ENCODE results near the gene LPP.

Gene LPP

DNA sequence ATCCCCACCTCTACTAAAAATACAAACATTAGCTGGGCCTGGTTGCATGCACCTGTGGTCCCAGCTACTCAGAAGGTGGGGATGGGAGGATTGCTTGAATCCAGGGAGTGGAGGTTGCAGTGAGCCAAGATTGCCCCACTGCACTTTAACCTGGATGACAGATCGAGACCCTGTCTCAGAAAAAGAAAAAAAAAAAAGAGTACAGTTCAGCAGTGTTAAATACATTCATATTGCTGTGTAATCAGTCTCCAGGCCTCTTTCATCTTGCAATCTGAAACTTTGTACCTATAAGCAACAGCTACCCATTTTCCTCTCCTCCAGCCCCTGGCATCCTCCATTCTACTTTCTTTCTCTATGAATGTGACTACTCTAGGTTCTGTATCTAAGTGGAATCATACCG lies 61.2 kb downstream of the LPP start:
- peak overlapping the region; percentile 90 for H3K27ac ChIP-seq (ENCODE audit: low read depth, low read length)
- H3K4me1 ChIP-seq (ENCODE audit: control insufficient read depth, low read length), result peaks cover 93% of the 10 kb centered on the region
- H3K4me2 ChIP-seq (ENCODE audit: low read length), result peak overlapping the region; percentile 81
- peaks cover 8% of the 10 kb centered on the region for H3K36me3 ChIP-seq (ENCODE audit: control insufficient read depth, low read length)
- H4K20me1 ChIP-seq (ENCODE audit: control insufficient read depth, insufficient read depth, low read depth, low read length), result no peaks in the 10 kb centered on the region
- TF ChIP-seq, protein P1, sequence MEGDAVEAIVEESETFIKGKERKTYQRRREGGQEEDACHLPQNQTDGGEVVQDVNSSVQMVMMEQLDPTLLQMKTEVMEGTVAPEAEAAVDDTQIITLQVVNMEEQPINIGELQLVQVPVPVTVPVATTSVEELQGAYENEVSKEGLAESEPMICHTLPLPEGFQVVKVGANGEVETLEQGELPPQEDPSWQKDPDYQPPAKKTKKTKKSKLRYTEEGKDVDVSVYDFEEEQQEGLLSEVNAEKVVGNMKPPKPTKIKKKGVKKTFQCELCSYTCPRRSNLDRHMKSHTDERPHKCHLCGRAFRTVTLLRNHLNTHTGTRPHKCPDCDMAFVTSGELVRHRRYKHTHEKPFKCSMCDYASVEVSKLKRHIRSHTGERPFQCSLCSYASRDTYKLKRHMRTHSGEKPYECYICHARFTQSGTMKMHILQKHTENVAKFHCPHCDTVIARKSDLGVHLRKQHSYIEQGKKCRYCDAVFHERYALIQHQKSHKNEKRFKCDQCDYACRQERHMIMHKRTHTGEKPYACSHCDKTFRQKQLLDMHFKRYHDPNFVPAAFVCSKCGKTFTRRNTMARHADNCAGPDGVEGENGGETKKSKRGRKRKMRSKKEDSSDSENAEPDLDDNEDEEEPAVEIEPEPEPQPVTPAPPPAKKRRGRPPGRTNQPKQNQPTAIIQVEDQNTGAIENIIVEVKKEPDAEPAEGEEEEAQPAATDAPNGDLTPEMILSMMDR (IDR thresholded peaks at IDR 0.05; ENCODE audit: low read depth, low read length, poor library complexity, severe bottlenecking), result no peak
- no peak for TF ChIP-seq EZH2phosphoT487 (IDR thresholded peaks at IDR 0.05; ENCODE audit: borderline replicate concordance, low read length)
- no peaks in the 10 kb centered on the region for H3K9me2 ChIP-seq (replicated peaks; ENCODE audit: control insufficient read depth, low read length)
- peaks cover 6% of the 10 kb centered on the region; the same call in 1 of the 2 replicates for H3K79me2 ChIP-seq (ENCODE audit: control insufficient read depth, low read length)
- no peaks in the 10 kb centered on the region for H3K27me3 ChIP-seq (ENCODE audit: control insufficient read depth, low read length)
- H3K4me3 ChIP-seq (ENCODE audit: low read length), result peak overlapping the region; percentile 32
- H3K9me3 ChIP-seq (ENCODE audit: control insufficient read depth, insufficient read depth, low read length), result no peaks in the 10 kb centered on the region
- H3F3A ChIP-seq (ENCODE audit: control insufficient read depth, insufficient read depth), result peaks cover 36% of the 10 kb centered on the region

DNA sequence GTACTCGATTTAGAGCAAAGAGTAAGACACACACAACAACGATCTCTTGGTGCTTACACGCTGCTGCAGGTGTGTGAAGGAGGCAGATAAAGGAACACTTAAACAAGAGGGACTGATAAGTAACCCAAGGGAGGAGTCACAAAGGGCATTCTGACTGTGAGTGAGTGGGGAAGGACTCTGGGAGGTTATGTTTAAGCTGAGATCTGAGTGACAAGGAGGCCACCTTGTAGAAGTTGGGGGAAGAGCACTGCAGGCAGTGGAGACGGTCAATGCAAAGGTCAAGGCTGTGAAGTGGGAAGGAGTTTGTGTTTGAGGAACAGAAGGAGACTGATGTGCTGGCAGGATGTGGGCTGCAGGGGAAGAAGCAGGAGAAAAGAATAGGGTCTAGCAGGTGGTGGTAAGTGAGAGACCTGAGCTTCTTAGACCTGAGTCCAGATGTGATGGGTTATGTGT lies 63.1 kb downstream of the LPP start:
- peaks cover 6% of the 10 kb centered on the region; the same call in 1 of the 2 replicates for H3K79me2 ChIP-seq (ENCODE audit: control insufficient read depth, low read length)
- peaks cover 9% of the 10 kb centered on the region for H3K36me3 ChIP-seq (ENCODE audit: control insufficient read depth, low read length)
- no peaks in the 10 kb centered on the region for H3K9me3 ChIP-seq (ENCODE audit: control insufficient read depth, insufficient read depth, low read length)
- H3K4me2 ChIP-seq (ENCODE audit: low read length), result peak overlapping the region; percentile 81
- H3K4me3 ChIP-seq (ENCODE audit: low read length), result peak overlapping the region; percentile 54
- H3F3A ChIP-seq (ENCODE audit: control insufficient read depth, insufficient read depth), result peaks cover 36% of the 10 kb centered on the region
- H3K27ac ChIP-seq (ENCODE audit: low read depth, low read length), result peak overlapping the region; percentile 90
- TF ChIP-seq EZH2phosphoT487 (IDR thresholded peaks at IDR 0.05; ENCODE audit: borderline replicate concordance, low read length), result no peak
- TF ChIP-seq, protein P1 (IDR thresholded peaks at IDR 0.05; ENCODE audit: low read depth, low read length, poor library complexity, severe bottlenecking), result peak; percentile 33
- no peaks in the 10 kb centered on the region for H3K9me2 ChIP-seq (replicated peaks; ENCODE audit: control insufficient read depth, low read length)
- H3K27me3 ChIP-seq (ENCODE audit: control insufficient read depth, low read length), result no peaks in the 10 kb centered on the region
- no peaks in the 10 kb centered on the region for H4K20me1 ChIP-seq (ENCODE audit: control insufficient read depth, insufficient read depth, low read depth, low read length)
- H3K4me1 ChIP-seq (ENCODE audit: control insufficient read depth, low read length), result peaks cover 86% of the 10 kb centered on the region

DNA sequence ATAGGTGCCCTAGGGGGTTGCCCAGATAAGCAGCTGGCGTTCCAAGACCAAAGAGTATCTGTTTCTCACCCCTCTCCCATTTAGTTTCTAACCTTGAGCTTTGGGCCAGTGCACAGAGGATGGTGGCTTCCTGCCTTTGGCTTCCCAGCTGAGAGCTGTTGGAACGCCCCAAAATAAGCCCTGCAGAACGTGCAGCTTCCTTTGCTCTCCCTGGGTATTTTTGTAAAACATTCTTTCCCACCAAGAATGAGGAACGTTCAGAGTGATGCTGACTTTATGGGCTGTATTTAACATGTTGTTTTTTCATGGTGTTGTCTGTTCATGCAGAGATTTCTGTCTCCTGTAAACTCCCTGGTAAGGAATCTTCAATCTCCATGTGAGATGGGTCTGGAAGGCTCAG lies 63.8 kb downstream of the LPP start:
- H3K4me2 ChIP-seq (ENCODE audit: low read length), result peak overlapping the region; percentile 81
- peaks cover 6% of the 10 kb centered on the region; the same call in 1 of the 2 replicates for H3K79me2 ChIP-seq (ENCODE audit: control insufficient read depth, low read length)
- no peaks in the 10 kb centered on the region for H3K9me2 ChIP-seq (replicated peaks; ENCODE audit: control insufficient read depth, low read length)
- peaks cover 86% of the 10 kb centered on the region for H3K4me1 ChIP-seq (ENCODE audit: control insufficient read depth, low read length)
- H3K36me3 ChIP-seq (ENCODE audit: control insufficient read depth, low read length), result peaks cover 9% of the 10 kb centered on the region
- H3K27me3 ChIP-seq (ENCODE audit: control insufficient read depth, low read length), result no peaks in the 10 kb centered on the region
- TF ChIP-seq, protein P1 (IDR thresholded peaks at IDR 0.05; ENCODE audit: low read depth, low read length, poor library complexity, severe bottlenecking), result no peak
- no peak for TF ChIP-seq EZH2phosphoT487 (IDR thresholded peaks at IDR 0.05; ENCODE audit: borderline replicate concordance, low read length)
- H4K20me1 ChIP-seq (ENCODE audit: control insufficient read depth, insufficient read depth, low read depth, low read length), result no peaks in the 10 kb centered on the region
- H3K9me3 ChIP-seq (ENCODE audit: control insufficient read depth, insufficient read depth, low read length), result no peaks in the 10 kb centered on the region
- H3F3A ChIP-seq (ENCODE audit: control insufficient read depth, insufficient read depth), result peaks cover 36% of the 10 kb centered on the region
- H3K27ac ChIP-seq (ENCODE audit: low read depth, low read length), result peak overlapping the region; percentile 90
- peak overlapping the region; percentile 54 for H3K4me3 ChIP-seq (ENCODE audit: low read length)
